ENCODE results near the gene B3GALT5. TPM values are rescaled to one million over a fixed set of nuclear protein-coding genes. Genes with fewer than 3 reads are reported as not detected.

The B3GALT5 gene
- total and polyA plus RNA-seq, 12 donors = 0.07 to 0.60 (median 0.25) TPM; not detected in 2

DNA sequence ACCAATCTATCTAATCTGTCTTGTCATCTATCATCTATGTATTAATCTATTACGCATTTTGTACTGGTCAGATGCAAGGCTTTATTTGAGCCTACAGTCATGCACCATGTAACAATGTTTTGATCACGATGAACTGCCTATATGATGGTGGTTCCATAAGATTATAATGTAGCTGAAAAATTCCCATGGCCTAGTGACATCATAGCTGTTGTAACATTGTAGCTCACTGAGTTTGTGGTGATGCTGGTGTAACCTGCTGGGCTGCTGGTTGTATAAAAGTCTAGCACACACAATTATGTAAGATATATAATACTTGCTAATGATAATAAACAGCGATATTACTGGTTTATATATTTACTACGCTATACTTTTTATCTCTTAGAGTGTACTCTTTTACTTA lies 67.5 kb downstream of the B3GALT5 start:
- no peak for TF ChIP-seq POLR2A (IDR thresholded peaks at IDR 0.05)
- TF ChIP-seq, protein P1, sequence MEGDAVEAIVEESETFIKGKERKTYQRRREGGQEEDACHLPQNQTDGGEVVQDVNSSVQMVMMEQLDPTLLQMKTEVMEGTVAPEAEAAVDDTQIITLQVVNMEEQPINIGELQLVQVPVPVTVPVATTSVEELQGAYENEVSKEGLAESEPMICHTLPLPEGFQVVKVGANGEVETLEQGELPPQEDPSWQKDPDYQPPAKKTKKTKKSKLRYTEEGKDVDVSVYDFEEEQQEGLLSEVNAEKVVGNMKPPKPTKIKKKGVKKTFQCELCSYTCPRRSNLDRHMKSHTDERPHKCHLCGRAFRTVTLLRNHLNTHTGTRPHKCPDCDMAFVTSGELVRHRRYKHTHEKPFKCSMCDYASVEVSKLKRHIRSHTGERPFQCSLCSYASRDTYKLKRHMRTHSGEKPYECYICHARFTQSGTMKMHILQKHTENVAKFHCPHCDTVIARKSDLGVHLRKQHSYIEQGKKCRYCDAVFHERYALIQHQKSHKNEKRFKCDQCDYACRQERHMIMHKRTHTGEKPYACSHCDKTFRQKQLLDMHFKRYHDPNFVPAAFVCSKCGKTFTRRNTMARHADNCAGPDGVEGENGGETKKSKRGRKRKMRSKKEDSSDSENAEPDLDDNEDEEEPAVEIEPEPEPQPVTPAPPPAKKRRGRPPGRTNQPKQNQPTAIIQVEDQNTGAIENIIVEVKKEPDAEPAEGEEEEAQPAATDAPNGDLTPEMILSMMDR (IDR thresholded peaks at IDR 0.05) = no peak
- WGBS, 4 donors = 90 to 95% (median 92%) methylated on average over 4 of the region's 4 CpGs
- DNase-seq = no peak
- Histone ChIP-seq H3K4me3 (no peak overlapping the region), H3K4me1 (replicated peaks in 1 of 2) (no peaks in the 10 kb centered on the region), H3K27me3 (no peaks in the 10 kb centered on the region), H3K27ac (no peak overlapping the region), H3K36me3 (replicated peaks in 1 of 2) (no peaks in the 10 kb centered on the region), H3K9me3 (replicated peaks in 1 of 3) (no peaks in the 10 kb centered on the region)
- intact Hi-C loops (cut with DNase I) = no loop called here

DNA sequence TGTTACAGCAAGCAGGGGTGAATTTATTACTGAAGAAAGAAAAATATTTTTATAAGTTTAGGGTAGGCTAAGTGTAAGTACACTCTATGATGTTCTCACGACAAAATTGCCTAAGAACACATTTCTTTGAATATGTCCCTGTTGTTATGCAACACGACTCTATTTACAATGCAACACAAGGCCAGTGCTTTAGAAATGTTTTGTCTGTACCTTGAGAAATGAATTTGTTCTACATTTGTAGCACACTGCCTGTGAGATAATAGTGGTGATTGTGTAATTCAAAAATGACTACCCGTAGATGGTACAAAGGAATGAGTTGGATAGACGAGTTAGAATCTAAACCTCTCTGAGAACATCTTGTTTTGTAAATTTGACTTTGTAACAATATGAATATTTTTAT lies 68.5 kb downstream of the B3GALT5 start:
- intact Hi-C loops (cut with DNase I) = no loop called here
- TF ChIP-seq POLR2A (IDR thresholded peaks at IDR 0.05) = no peak
- TF ChIP-seq, protein P1 (IDR thresholded peaks at IDR 0.05) = no peak
- H3K4me1 ChIP-seq (replicated peaks in 1 of 2) = no peaks in the 10 kb centered on the region
- H3K27ac ChIP-seq = no peak overlapping the region
- H3K27me3 ChIP-seq = no peaks in the 10 kb centered on the region
- no peaks in the 10 kb centered on the region for H3K36me3 ChIP-seq (replicated peaks in 1 of 2)
- WGBS, 4 donors = 44 to 59% (median 48%) methylated on average over 4 of the region's 4 CpGs
- no peak for DNase-seq
- H3K4me3 ChIP-seq = no peak overlapping the region
- no peaks in the 10 kb centered on the region for H3K9me3 ChIP-seq (replicated peaks in 1 of 3)

DNA sequence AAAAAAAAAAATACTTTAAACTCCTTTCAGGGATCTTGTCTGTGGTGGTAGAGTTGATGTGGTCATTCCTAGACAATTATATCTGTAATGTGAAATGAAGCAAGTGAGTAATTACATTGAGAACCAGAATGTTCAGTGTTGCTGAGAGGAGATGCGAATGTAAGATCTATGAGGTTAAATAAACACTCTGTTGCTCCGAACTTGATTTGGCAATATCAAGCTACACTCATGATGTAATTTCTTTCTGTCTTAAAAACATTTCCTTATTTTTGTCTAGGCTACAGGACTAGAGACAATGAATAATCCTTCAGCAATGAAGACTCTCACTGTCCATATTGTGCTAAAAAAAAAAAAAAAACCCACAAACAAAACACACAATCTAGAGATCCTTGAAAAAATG lies 69.1 kb downstream of the B3GALT5 start:
- Histone ChIP-seq H3K36me3 (replicated peaks in 1 of 2) (no peaks in the 10 kb centered on the region), H3K4me3 (no peak overlapping the region), H3K9me3 (replicated peaks in 1 of 3) (no peaks in the 10 kb centered on the region), H3K27me3 (no peaks in the 10 kb centered on the region), H3K4me1 (replicated peaks in 1 of 2) (no peaks in the 10 kb centered on the region), H3K27ac (no peak overlapping the region)
- WGBS, 4 donors = 41 to 56% (median 47%) methylated on average over 2 of the region's 2 CpGs
- intact Hi-C loops (cut with DNase I) = no loop called here
- DNase-seq = no peak
- TF ChIP-seq, protein P1 (IDR thresholded peaks at IDR 0.05) = no peak
- TF ChIP-seq POLR2A (IDR thresholded peaks at IDR 0.05) = no peak

DNA sequence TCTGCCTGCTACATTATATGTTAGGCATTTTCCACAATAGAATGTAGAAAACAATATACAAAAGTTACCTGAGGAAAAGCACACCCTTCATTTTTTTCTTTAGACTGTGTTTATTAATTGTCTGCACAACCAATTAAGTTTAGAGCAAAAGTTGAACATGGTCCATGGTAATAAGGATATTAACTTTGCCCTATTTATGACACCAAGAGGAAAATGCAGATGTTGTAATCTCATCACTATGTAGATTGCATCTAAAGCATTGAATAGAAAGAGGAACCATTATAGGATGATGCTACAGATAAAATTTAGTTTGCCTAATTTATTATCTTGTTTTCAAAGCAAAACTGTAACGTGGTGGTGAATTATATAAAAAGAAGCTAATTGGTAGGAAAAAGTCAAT lies 72.5 kb downstream of the B3GALT5 start:
- DNase-seq = no peak

More for the DNA sequence above, 72.5 kb downstream of the B3GALT5 start:
- intact Hi-C loops (cut with DNase I) = no loop called here
- H3K27me3 ChIP-seq = no peaks in the 10 kb centered on the region
- no peaks in the 10 kb centered on the region for H3K4me1 ChIP-seq (replicated peaks in 1 of 2)
- no peaks in the 10 kb centered on the region for H3K9me3 ChIP-seq (replicated peaks in 1 of 3)
- TF ChIP-seq, protein P1 (IDR thresholded peaks at IDR 0.05) = no peak
- no peak for TF ChIP-seq POLR2A (IDR thresholded peaks at IDR 0.05)
- no peaks in the 10 kb centered on the region for H3K36me3 ChIP-seq (replicated peaks in 1 of 2)
- no peak overlapping the region for H3K27ac ChIP-seq
- 53 to 76% (median 57%) methylated on average over 1 of the region's 1 CpG for WGBS, 4 donors
- H3K4me3 ChIP-seq = no peak overlapping the region

Data from adrenal gland (tissue), 12 donors.